Measurements from ENCODE around the gene DIP2B.

- TF ChIP-seq ZNF274 (IDR thresholded peaks at IDR 0.05; ENCODE audit: low read depth, low read length) (no peak), YY1 (IDR thresholded peaks at IDR 0.05; ENCODE audit: insufficient read depth, insufficient read length) (no peak), SUZ12 (IDR thresholded peaks at IDR 0.05; ENCODE audit: extremely low read depth, insufficient read depth, insufficient read length) (no peak)
These were observed 1.1 kb downstream of the DIP2B start for GRCh38 chr12:50505675-50506530.
